Neural cell (in vitro differentiated cells): ENCODE measurements around the gene SEPTIN1. TPM values are rescaled to one million over a fixed set of nuclear protein-coding genes. Genes with fewer than 3 reads are reported as not detected.
"Not testable (repeated sequence)": the region's sequence is repeated elsewhere in the genome, so short reads cannot be mapped to it uniquely, and the experiment has no call there.

Source experiments
- H2AFZ ChIP-seq: fragments of 200-600, 300-800 bp; sonication (generic), shearing (Covaris generic); 2 replicates; pipeline ENCODE4 v1.6.0; 2014; ENCODE audit warnings: low read depth, mild to moderate bottlenecking, antibody characterized with exemption, low read length, moderate library complexity
- H3F3A ChIP-seq: fragments of 200-600 bp; shearing (Covaris generic); 2 replicates; pipeline ENCODE4 v1.6.1; 2016; ENCODE audit warnings: mild to moderate bottlenecking, moderate library complexity, mixed read lengths, antibody characterized with exemption, low read length; ENCODE audit not compliant: insufficient read depth, poor library complexity, severe bottlenecking
- H3K27ac ChIP-seq: fragments of 200-600, 300-800 bp; sonication (generic), shearing (Covaris generic); 2 replicates; pipeline ENCODE4 v1.5.1; 2014; ENCODE audit warnings: mild to moderate bottlenecking, low read length, moderate library complexity
- H3K27me3 ChIP-seq: fragments of 300-800, 200-600 bp; sonication (generic), shearing (Covaris generic); 2 replicates; pipeline ENCODE4 v1.6.0; 2014; ENCODE audit warnings: mild to moderate bottlenecking, low read depth, low read length, moderate library complexity; ENCODE audit not compliant: insufficient read depth
- H3K36me3 ChIP-seq: fragments of 300-800, 200-600 bp; sonication (generic), shearing (Covaris generic); 2 replicates; pipeline ENCODE4 v1.5.1; 2014; ENCODE audit warnings: mild to moderate bottlenecking, antibody characterized with exemption, low read length, moderate library complexity; ENCODE audit not compliant: insufficient read depth
- H3K4me2 ChIP-seq: fragments of 300-800, 200-600 bp; sonication (generic), shearing (Covaris generic); 2 replicates; pipeline ENCODE4 v1.6.0; 2014; ENCODE audit warnings: mild to moderate bottlenecking, low read length
- H3K4me3 ChIP-seq: fragments of 300-800, 200-600 bp; sonication (generic), shearing (Covaris generic); 2 replicates; pipeline ENCODE4 v1.5.1; 2014; ENCODE audit warnings: mild to moderate bottlenecking, low read length, moderate library complexity
- H3K79me2 ChIP-seq: fragments of 200-600 bp; shearing (Covaris generic); replicated peaks from 2 replicates; pipeline ENCODE4 v1.6.0; 2014; ENCODE audit warnings: mild to moderate bottlenecking, low read length, moderate library complexity; ENCODE audit not compliant: insufficient read depth
- H3K9ac ChIP-seq: fragments of 300-800, 200-600 bp; sonication (generic), shearing (Covaris generic); 2 replicates; pipeline ENCODE4 v1.6.1; 2016; ENCODE audit warnings: mild to moderate bottlenecking, low read length, mixed read lengths
- H3K9me2 ChIP-seq: fragments of 200-600 bp; shearing (Covaris generic); 2 replicates; pipeline ENCODE4 v1.6.1; 2016; ENCODE audit warnings: mild to moderate bottlenecking, low read length, mixed read lengths; ENCODE audit not compliant: insufficient read depth
- H3K9me3 ChIP-seq: fragments of 200-600, 300-800 bp; sonication (generic), shearing (Covaris generic); 2 replicates; pipeline ENCODE4 v1.6.1; 2016; ENCODE audit warnings: mild to moderate bottlenecking, mixed run types, low read length, moderate library complexity, mixed read lengths
- H4K20me1 ChIP-seq: fragments of 200-600 bp; shearing (Covaris generic); 2 replicates; pipeline ENCODE4 v1.6.1; 2016; ENCODE audit warnings: mild to moderate bottlenecking, mixed run types; ENCODE audit not compliant: insufficient read depth
- CTCF ChIP-seq: fragments of 450-650 bp; IDR thresholded peaks from 2 replicates; pipeline ENCODE4 v1.5.1; 2014; ENCODE audit warnings: antibody characterized with exemption, mild to moderate bottlenecking, moderate library complexity; ENCODE audit not compliant: poor library complexity, severe bottlenecking
- EP300 ChIP-seq: fragments of 450-650 bp; conservative IDR thresholded peaks from 2 replicates; pipeline ENCODE4 v1.6.1; 2014; ENCODE audit warnings: antibody characterized with exemption, mild to moderate bottlenecking, moderate library complexity; ENCODE audit not compliant: poor library complexity, severe bottlenecking
- EZH2 ChIP-seq: fragments of 200-600, 300-800 bp; shearing (Covaris generic), sonication (generic); IDR thresholded peaks from 2 replicates; pipeline ENCODE4 v1.6.1; 2014; ENCODE audit warnings: antibody characterized with exemption, low read length, borderline replicate concordance, mild to moderate bottlenecking; ENCODE audit not compliant: insufficient read depth, poor library complexity, severe bottlenecking
- MXI1 ChIP-seq: fragments of 450-650 bp; conservative IDR thresholded peaks from 2 replicates; pipeline ENCODE4 v1.6.1; 2014; ENCODE audit warnings: antibody characterized with exemption, mild to moderate bottlenecking; ENCODE audit not compliant: poor library complexity, severe bottlenecking
- POLR2AphosphoS5 ChIP-seq: IDR thresholded peaks from 2 replicates; pipeline ENCODE4 v1.6.1; 2012
- RAD21 ChIP-seq: fragments of 450-650 bp; conservative IDR thresholded peaks from 2 replicates; pipeline ENCODE4 v1.6.1; 2014; ENCODE audit warnings: antibody characterized with exemption, mild to moderate bottlenecking, moderate library complexity
- REST ChIP-seq: IDR thresholded peaks from 2 replicates; pipeline ENCODE4 v1.6.1; 2012; ENCODE audit warnings: borderline replicate concordance
- SMC3 ChIP-seq: fragments of 450-650 bp; conservative IDR thresholded peaks from 2 replicates; pipeline ENCODE4 v1.6.1; 2014; ENCODE audit warnings: antibody characterized with exemption, mild to moderate bottlenecking, moderate library complexity; ENCODE audit not compliant: poor library complexity
- TAF1 ChIP-seq: IDR thresholded peaks from 2 replicates; pipeline ENCODE4 v1.6.1; 2012; ENCODE audit warnings: low read depth
- polyA plus RNA-seq: library from polyadenylated mRNA; depleted of rRNA; stranded (reverse); fragments of >200 nt; gene quantifications from 2 replicates; pipeline ENCODE4 v1.2.3, GENCODE V29; 2014

SEPTIN1 gene
- polyA plus RNA-seq, 1 donor from 2014 or later, result 0.38 TPM

DNA sequence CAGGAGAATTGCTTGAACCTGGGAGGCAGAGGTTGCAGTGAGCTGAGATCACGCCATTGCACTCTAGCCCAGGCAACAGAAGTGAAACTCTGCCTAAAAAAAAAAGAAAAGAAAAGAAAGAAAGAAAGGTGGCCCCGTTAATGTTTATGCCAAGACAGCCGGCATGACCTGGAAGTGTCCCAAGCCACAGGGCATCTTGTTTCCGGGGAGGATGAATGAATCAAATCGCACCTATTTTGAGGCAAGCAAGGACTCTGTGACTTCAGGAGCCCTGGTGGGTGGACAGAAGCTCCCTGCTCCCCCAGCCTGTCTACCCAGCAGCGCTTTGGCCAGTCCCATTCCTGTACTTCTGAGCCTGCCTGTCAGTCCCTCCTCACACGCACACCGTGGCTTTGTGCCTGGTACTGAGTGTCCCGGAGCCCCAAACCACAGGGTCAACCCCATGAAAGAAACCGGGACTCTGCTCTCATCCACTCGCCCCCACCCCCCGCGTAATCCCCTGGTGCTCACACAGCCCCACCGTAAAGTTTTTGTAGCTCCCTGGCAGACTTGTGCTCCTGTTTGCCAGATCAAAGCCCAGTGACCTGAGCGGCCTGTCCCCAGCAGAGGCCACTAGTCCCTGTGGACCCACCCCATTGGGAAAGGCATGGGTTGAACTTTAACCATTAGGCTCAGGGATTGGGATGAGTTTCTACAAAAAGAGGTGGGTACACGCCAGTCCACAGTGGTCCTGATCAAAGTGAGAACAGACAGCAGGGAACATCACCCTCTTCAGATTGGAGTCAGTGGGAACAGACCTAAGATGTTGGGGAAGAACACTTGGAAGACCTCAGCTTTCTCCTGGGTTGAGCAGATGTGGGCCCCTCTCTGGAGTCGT, 46.5 kb downstream of the SEPTIN1 start:
- no peaks in the 10 kb centered on the region for H3K27me3 ChIP-seq
- no peak overlapping the region for H3K4me2 ChIP-seq
- no peaks in the 10 kb centered on the region for H4K20me1 ChIP-seq
- no peaks in the 10 kb centered on the region for H3K9me2 ChIP-seq
- no peaks in the 10 kb centered on the region for H3K79me2 ChIP-seq
- TF ChIP-seq REST (no peak), SMC3 (no peak), EZH2 (no peak), RAD21 (no peak), CTCF (no peak), EP300 (no peak), TAF1 (no peak), MXI1 (no peak)
- H3F3A ChIP-seq, result no peaks in the 10 kb centered on the region
- peak overlapping the region; percentile 49 for H3K27ac ChIP-seq
- no peak overlapping the region for H2AFZ ChIP-seq
- H3K4me3 ChIP-seq, result peak overlapping the region; percentile 68
- no peaks in the 10 kb centered on the region for H3K9me3 ChIP-seq
- H3K9ac ChIP-seq, result peak overlapping the region; percentile 51
- H3K36me3 ChIP-seq, result no peaks in the 10 kb centered on the region

DNA sequence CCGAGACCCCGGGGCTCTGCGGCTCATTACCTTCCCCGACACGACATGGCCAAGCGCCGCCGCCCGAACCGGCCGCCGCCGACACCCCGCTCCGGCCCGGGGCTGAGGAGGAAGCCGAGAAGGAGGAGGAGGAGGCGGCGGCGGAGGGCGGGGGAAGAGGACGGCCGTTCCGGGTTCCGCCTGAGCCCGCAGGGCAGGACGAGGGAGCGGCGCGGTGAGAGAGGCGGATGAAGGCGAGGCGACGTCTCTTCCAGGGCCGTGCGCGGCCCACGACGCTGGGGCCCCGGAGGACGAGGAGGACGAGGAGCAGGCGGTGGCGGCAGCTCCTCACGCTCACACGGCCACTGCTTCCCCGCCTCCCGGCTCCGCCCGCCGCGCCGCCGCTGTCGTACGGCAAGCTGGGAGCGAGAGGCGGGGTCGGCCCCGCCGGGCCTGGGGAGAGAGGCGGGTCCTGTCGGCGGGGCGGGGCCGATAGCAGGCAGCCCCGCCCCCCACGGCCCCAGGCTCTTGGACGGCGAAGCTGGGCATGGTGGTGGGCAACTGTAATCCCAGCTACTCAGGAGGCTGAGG, 47.2 kb downstream of the SEPTIN1 start:
- H3K9me2 ChIP-seq, H3K79me2 ChIP-seq, H3K4me2 ChIP-seq, H3K27me3 ChIP-seq, H3F3A ChIP-seq, H3K9me3 ChIP-seq, H2AFZ ChIP-seq, H4K20me1 ChIP-seq, H3K36me3 ChIP-seq: not testable (repeated sequence)
- peak; percentile 40 for TF ChIP-seq MXI1
- peak; percentile 83 for TF ChIP-seq POLR2AphosphoS5
- Histone ChIP-seq H3K4me3 (peak overlapping the region; percentile 68), H3K27ac (peak overlapping the region; percentile 74), H3K9ac (peak overlapping the region; percentile 79)

DNA sequence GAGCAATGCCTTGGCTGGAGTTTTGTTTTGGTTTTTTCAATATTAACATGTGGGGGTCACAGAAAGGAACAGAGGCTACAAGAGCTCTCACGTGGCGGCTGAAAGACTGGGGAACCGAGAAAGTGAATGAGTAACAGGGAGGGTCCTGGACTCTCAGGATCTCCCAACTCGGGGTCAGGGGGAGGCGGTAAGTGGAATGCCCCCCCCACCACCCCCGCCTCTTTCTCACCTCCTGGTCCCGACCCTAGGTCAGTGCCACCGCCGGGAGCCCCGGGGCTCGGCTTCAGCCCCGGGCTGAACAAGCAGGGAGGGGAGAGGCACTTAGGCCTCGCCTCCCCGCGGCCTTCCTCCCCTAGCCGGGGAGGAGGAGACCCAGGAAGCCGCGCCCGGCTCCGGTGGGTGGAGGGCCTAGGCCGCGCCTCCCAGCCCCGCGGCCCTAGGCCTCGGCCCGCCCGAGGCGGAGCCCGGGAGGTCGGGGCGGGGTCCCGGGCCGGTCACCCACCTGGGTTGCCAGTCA, 47.8 kb downstream of the SEPTIN1 start:
- Histone ChIP-seq H3K9ac (peak overlapping the region; percentile 79), H3K4me3 (peak overlapping the region; percentile 68)
- H3K27ac ChIP-seq, H3F3A ChIP-seq, H3K36me3 ChIP-seq, H4K20me1 ChIP-seq, H2AFZ ChIP-seq, H3K27me3 ChIP-seq, H3K79me2 ChIP-seq, H3K9me3 ChIP-seq, H3K9me2 ChIP-seq, H3K4me2 ChIP-seq: not testable (repeated sequence)
